PC-3 (cell line): Measurements from ENCODE around the gene CASP8AP2.

Source experiments
- CTCF ChIP-seq: fragments of 300-600 bp; sonication (generic); conservative IDR thresholded peaks from 2 replicates; pipeline ENCODE4 v1.5.1; 2017; ENCODE audit warnings: antibody characterized with exemption, low read depth, mild to moderate bottlenecking, low read length
- EZH2 ChIP-seq: fragments of 300-600 bp; sonication (generic); IDR thresholded peaks from one replicate; pipeline ENCODE4 v1.6.1; 2017; ENCODE audit warnings: antibody characterized with exemption, mild to moderate bottlenecking, low read length; ENCODE audit not compliant: unreplicated experiment

GRCh38 chr6:89829472-89830169 lies at the start of gene CASP8AP2:
- TF ChIP-seq EZH2 (no peak), CTCF (no peak)
